HepG2 (cell line): ENCODE results near the gene SFI1. TPM values are rescaled to one million over a fixed set of nuclear protein-coding genes. Genes with fewer than 3 reads are reported as not detected.

Source experiments
- ATAC-seq: fragments of 200-7000 bp; cut with Tn5 transposase; 3 replicates; pipeline ENCODE4 v1.9.1; 2020; ENCODE audit warnings: mild to moderate bottlenecking, moderate library complexity
- BruUV-seq: library from RNA; stranded (reverse); fragments of 400-500 nt; replicated peaks from 2 replicates; lab custom pipeline; 2021; lab: Mats Ljungman, UMichigan
- CTCF ChIA-PET: fragments of 300-600 bp; formaldehyde crosslinking; extraction: SDS; loops from one replicate; lab custom pipeline; 2021; ENCODE audit warnings: low total read pairs, inconsistent platforms, low intra/inter-chr PET ratio; lab: Yijun Ruan, JAX
- POLR2A ChIA-PET: fragments of 350-600 bp; sonication (Branson Sonifier 250); formaldehyde crosslinking; loops from one replicate; lab custom pipeline; 2020; ENCODE audit warnings: antibody characterized with exemption, inconsistent platforms; lab: Yijun Ruan, JAX
- DNase-seq: peaks from one replicate; pipeline ENCODE4 v3.0.0-alpha.2; 2015; ENCODE audit warnings: low spot score
- FAIRE-seq: peaks from 3 replicates; lab custom pipeline; 2011; peaks lifted over from hg19 to GRCh38; lab: Jason Lieb, UNC
- H2AFZ ChIP-seq: one replicate; pipeline ENCODE4 v1.6.1; 2011; ENCODE audit warnings: low read length, inconsistent platforms
- H3K27ac ChIP-seq: fragments of 300-600 bp; 3 replicates; pipeline ENCODE4 v1.8.0; 2011; ENCODE audit warnings: mixed run types, mild to moderate bottlenecking, mixed read lengths, low read length, inconsistent platforms; ENCODE audit not compliant: insufficient read depth; ENCODE audit errors: extremely low read length
- H3K27me3 ChIP-seq, 2 experiments: fragments of 200-600 bp in 1 of 2; 2 replicates in 1 of 2; 3 replicates in 1 of 2; pipeline versions ENCODE4 v1.6.0 to v1.8.0; 2011; ENCODE audit warnings: low read length in 2 of 2, mild to moderate bottlenecking in 2 of 2, moderate library complexity in 2 of 2, inconsistent platforms in 1 of 2; ENCODE audit not compliant: insufficient read depth in 2 of 2, control insufficient read depth in 1 of 2
- H3K36me3 ChIP-seq, 2 experiments: fragments of 200-600 bp in 1 of 2; replicated peaks in 1 of 2; 2 replicates in 1 of 2; 3 replicates in 1 of 2; pipeline versions ENCODE4 v1.5.1 to v1.8.0; 2011; ENCODE audit warnings: low read length in 2 of 2, inconsistent platforms in 1 of 2; ENCODE audit not compliant: insufficient read depth in 2 of 2, control insufficient read depth in 1 of 2
- H3K4me1 ChIP-seq: 2 replicates; pipeline ENCODE4 v1.5.1; 2012; ENCODE audit warnings: low read length, inconsistent platforms; ENCODE audit not compliant: insufficient read depth
- H3K4me2 ChIP-seq: 2 replicates; pipeline ENCODE4 v1.6.0; 2011; ENCODE audit warnings: low read depth, low read length, inconsistent platforms
- H3K4me3 ChIP-seq, 3 experiments: fragments of 200-600 bp in 1 of 3; sonication (generic), shearing (Covaris generic) in 1 of 3; replicated peaks in 1 of 3; 2 replicates each; pipeline ENCODE4 v1.5.1; 2011 to 2016; ENCODE audit warnings: low read length in 3 of 3, inconsistent platforms in 2 of 3, low read depth in 2 of 3, mild to moderate bottlenecking in 2 of 3, control low read depth in 1 of 3, mixed read lengths in 1 of 3; ENCODE audit not compliant: insufficient read depth in 1 of 3
- H3K79me2 ChIP-seq: one replicate; pipeline ENCODE4 v1.6.1; 2011; ENCODE audit warnings: low read length, inconsistent platforms; ENCODE audit not compliant: insufficient read depth
- H3K9ac ChIP-seq: 2 replicates; pipeline ENCODE4 v1.6.0; 2011; ENCODE audit warnings: mild to moderate bottlenecking, low read depth, low read length, inconsistent platforms; ENCODE audit not compliant: insufficient read depth
- H3K9me3 ChIP-seq: 2 replicates; pipeline ENCODE4 v1.5.1; 2012; ENCODE audit warnings: mild to moderate bottlenecking, low read length
- H4K20me1 ChIP-seq: 2 replicates; pipeline ENCODE4 v1.6.0; 2011; ENCODE audit warnings: inconsistent platforms, mild to moderate bottlenecking, low read length, moderate library complexity; ENCODE audit not compliant: insufficient read depth
- FIP1L1 ChIP-seq: fragments of 200-400 bp; formaldehyde crosslinking; IDR thresholded peaks from 2 replicates; pipeline ENCODE4 v1.6.1; 2018; ENCODE audit warnings: low read depth, mild to moderate bottlenecking, low read length, moderate library complexity, borderline replicate concordance; ENCODE audit not compliant: insufficient read depth
- IKZF1 ChIP-seq: fragments of 450-650 bp; IDR thresholded peaks from 2 replicates; pipeline ENCODE4 v1.7.1; 2016
- KAT2B ChIP-seq: fragments of 150-350 bp; IDR thresholded peaks from 2 replicates; pipeline ENCODE4 v1.6.1; 2014; ENCODE audit warnings: low read depth, low read length, borderline replicate concordance
- KLF16 ChIP-seq, 2 experiments: sonication (generic) in 1 of 2; formaldehyde crosslinking in 1 of 2; IDR thresholded peaks; 2 replicates each; pipeline versions ENCODE4 v1.6.1 to v1.8.0; 2016 to 2023; ENCODE audit warnings: missing genetic modification reagents in 2 of 2, missing compliant biosample characterization in 1 of 2
- KLF9 ChIP-seq: IDR thresholded peaks from 2 replicates; pipeline ENCODE4 v1.6.1; 2016; ENCODE audit warnings: low read depth
- MAFF ChIP-seq: IDR thresholded peaks from 2 replicates; pipeline ENCODE4 v1.6.1; 2011; ENCODE audit warnings: low read depth, low read length, improper control_type of control experiment
- MAFK ChIP-seq, 2 experiments: IDR thresholded peaks in 1 of 2; conservative IDR thresholded peaks in 1 of 2; 2 replicates each; pipeline ENCODE4 v1.6.1; 2011; ENCODE audit warnings: improper control_type of control experiment in 2 of 2, low read length in 2 of 2
- NFKBIZ ChIP-seq: IDR thresholded peaks from 2 replicates; pipeline ENCODE4 v1.6.1; 2018; ENCODE audit warnings: missing genetic modification reagents, missing compliant biosample characterization
- SRY ChIP-seq: sonication (generic); formaldehyde crosslinking; IDR thresholded peaks from 2 replicates; pipeline ENCODE4 v1.8.0; 2022; ENCODE audit warnings: mild to moderate bottlenecking, missing genetic modification reagents
- TGIF2 ChIP-seq: IDR thresholded peaks from 2 replicates; pipeline ENCODE4 v1.6.1; 2016; ENCODE audit warnings: control low read depth, missing compliant biosample characterization
- ZFP36L2 ChIP-seq: sonication (generic); formaldehyde crosslinking; IDR thresholded peaks from 2 replicates; pipeline ENCODE4 v1.4.0; 2020; ENCODE audit warnings: missing genetic modification reagents
- ZNF251 ChIP-seq: sonication (generic); formaldehyde crosslinking; IDR thresholded peaks from 2 replicates; pipeline ENCODE4 v1.9.0; 2021; ENCODE audit warnings: mild to moderate bottlenecking, missing genetic modification reagents
- ZNF253 ChIP-seq: sonication (generic); formaldehyde crosslinking; IDR thresholded peaks from 2 replicates; pipeline ENCODE4 v1.8.0; 2022; ENCODE audit warnings: mild to moderate bottlenecking, missing genetic modification reagents, borderline replicate concordance
- ZNF329 ChIP-seq: sonication (generic); formaldehyde crosslinking; IDR thresholded peaks from 2 replicates; pipeline ENCODE4 v1.9.0; 2021; ENCODE audit warnings: low read depth, mild to moderate bottlenecking, missing genetic modification reagents
- ZNF564 ChIP-seq: sonication (generic); formaldehyde crosslinking; IDR thresholded peaks from 2 replicates; pipeline ENCODE4 v1.8.1; 2023; ENCODE audit warnings: mild to moderate bottlenecking, missing genetic modification reagents
- ZNF572 ChIP-seq: sonication (generic); formaldehyde crosslinking; IDR thresholded peaks from 2 replicates; pipeline ENCODE4 v1.5.1; 2020; ENCODE audit warnings: mild to moderate bottlenecking, missing genetic modification reagents
- ZNF878 ChIP-seq: sonication (generic); formaldehyde crosslinking; IDR thresholded peaks from 2 replicates; pipeline ENCODE4 v1.8.1; 2023; ENCODE audit warnings: mild to moderate bottlenecking, missing genetic modification reagents, moderate library complexity
- ZSCAN21 ChIP-seq: sonication (generic); formaldehyde crosslinking; IDR thresholded peaks from 2 replicates; pipeline ENCODE4 v1.8.0; 2022; ENCODE audit warnings: mild to moderate bottlenecking, missing genetic modification reagents, moderate library complexity, borderline replicate concordance
- WGBS: methylation state at CpG from one replicate; pipeline ENCODE4 v1.1.6; 2017; ENCODE audit warnings: low lambda C conversion rate; 5-methylcytosine and 5-hydroxymethylcytosine counted together
- in situ Hi-C: cut with HindIII; loops from 2 replicates; pipeline ENCODE4 v1.10.0; 2017; ENCODE audit warnings: low pct_unique_long_range_greater_than_20kb; ENCODE audit not compliant: extremely low pct_ligation_motif_present
- intact Hi-C: fragments of 100-400 bp; cut with micrococcal nuclease; formaldehyde crosslinking; loops from one replicate; pipeline ENCODE4 v1.10.0; 2022; ENCODE audit not compliant: unreplicated experiment
- polyA plus RNA-seq, 8 experiments: library from polyadenylated mRNA; depleted of rRNA in 3 of 8; stranded (reverse) in 7 of 8; unstranded in 1 of 8; fragments of >200 nt; fragmentation: Illumina TruSeq in 4 of 8; extraction: Trizol in 4 of 8; gene quantifications; 2 replicates each; pipeline versions ENCODE4 v1.2.1 to v1.2.3, GENCODE V29; 2011 to 2016; ENCODE audit warnings: low read depth in 4 of 8, missing spikeins in 1 of 8, mixed read lengths in 1 of 8; ENCODE audit not compliant: insufficient read depth in 1 of 8
- total RNA-seq, 5 experiments: library from RNA; depleted of rRNA; stranded (reverse); fragments of >200 nt; fragmentation: Illumina TruSeq; extraction: Trizol; gene quantifications; 2 replicates each; pipeline ENCODE4 v1.2.3, GENCODE V29; 2016; ENCODE audit warnings: low read depth in 1 of 5
- TF ChIP-seq, protein P1 (sequence below): IDR thresholded peaks from 2 replicates; pipeline ENCODE4 v1.6.1; 2016; ENCODE audit warnings: mild to moderate bottlenecking
- TF ChIP-seq, protein P2 (sequence below): sonication (generic); formaldehyde crosslinking; IDR thresholded peaks from 2 replicates; pipeline ENCODE4 v1.9.0; 2021; ENCODE audit warnings: missing genetic modification reagents, borderline replicate concordance

Gene SFI1
- total and polyA plus RNA-seq, 2 of the 13 experiments (the other 11 are each of a cell fraction or from before 2014, with no cell fraction given) = 20.5 to 40.1 TPM

DNA sequence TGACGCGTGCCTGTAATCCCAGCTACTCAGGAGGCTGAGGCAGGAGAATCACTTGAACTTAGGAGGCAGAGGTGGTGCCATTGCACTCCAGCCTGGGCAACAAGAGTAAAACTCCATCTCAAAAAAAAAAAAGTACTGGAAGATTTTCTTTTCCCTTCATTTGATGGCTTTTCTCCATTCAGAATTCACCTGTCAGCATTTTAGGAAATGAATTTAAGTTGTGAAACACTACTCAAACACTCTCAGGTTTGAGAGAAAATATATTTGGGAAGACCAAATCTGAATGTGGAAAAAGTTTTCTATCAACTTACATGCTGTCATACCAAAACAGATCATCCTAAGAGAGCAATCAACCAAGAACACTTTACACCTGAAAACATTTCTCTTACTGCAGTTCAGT lies 9.4 kb upstream of the SFI1 start (continued):
- TF ChIP-seq ZNF251 (CRISPR knock-in tag) = no peak
- peak; percentile 36 to 72; a peak in 3 of 4 replicates for TF ChIP-seq MAFK (conservative IDR thresholded peaks at IDR 0.05 in 1 of 2, IDR thresholded peaks at IDR 0.05 in 1 of 2; ENCODE audit: low read length in 2 of 2)
- no peak for TF ChIP-seq KLF9 (CRISPR knock-in tag)
- no peak for TF ChIP-seq ZNF572 (CRISPR knock-in tag)
- TF ChIP-seq, protein P1, sequence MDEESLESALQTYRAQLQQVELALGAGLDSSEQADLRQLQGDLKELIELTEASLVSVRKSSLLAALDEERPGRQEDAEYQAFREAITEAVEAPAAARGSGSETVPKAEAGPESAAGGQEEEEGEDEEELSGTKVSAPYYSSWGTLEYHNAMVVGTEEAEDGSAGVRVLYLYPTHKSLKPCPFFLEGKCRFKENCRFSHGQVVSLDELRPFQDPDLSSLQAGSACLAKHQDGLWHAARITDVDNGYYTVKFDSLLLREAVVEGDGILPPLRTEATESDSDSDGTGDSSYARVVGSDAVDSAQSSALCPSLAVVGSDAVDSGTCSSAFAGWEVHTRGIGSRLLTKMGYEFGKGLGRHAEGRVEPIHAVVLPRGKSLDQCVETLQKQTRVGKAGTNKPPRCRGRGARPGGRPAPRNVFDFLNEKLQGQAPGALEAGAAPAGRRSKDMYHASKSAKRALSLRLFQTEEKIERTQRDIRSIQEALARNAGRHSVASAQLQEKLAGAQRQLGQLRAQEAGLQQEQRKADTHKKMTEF (CRISPR knock-in tag) = no peak
- no peak for TF ChIP-seq NFKBIZ (CRISPR knock-in tag)
- peak; percentile 53 for TF ChIP-seq MAFF

DNA sequence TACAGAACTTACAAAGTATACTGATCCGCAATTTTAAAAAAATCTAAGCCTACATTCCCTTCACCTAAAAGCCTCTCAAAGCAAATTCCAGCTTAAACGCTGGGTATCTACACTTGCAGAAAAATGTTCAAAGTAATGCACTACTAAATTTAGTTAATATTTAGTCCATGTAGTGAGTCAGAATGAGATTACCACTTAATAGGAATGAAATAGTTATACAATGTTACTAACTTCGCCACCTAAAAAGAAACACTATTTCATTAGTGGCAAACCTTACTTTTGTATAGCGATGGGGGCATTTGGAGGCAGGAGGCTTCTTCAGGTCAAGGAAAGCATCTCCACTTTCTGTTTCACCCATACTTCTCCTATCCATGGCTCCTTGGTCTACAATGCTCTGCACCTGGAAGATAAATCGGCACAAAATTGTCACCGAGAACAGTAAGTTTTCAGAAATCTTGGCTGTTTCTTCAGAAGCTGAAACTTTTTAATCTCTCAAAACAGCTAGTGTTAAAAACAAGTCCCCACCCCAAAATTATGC lies 7.9 kb upstream of the SFI1 start:
- FAIRE-seq = peak; percentile 12
- ATAC-seq = no peak
- TSS peak; percentile 50 for BruUV-seq
- no peak for TF ChIP-seq ZSCAN21
- TF ChIP-seq TGIF2 (CRISPR knock-in tag) = no peak
- TF ChIP-seq, protein P2, sequence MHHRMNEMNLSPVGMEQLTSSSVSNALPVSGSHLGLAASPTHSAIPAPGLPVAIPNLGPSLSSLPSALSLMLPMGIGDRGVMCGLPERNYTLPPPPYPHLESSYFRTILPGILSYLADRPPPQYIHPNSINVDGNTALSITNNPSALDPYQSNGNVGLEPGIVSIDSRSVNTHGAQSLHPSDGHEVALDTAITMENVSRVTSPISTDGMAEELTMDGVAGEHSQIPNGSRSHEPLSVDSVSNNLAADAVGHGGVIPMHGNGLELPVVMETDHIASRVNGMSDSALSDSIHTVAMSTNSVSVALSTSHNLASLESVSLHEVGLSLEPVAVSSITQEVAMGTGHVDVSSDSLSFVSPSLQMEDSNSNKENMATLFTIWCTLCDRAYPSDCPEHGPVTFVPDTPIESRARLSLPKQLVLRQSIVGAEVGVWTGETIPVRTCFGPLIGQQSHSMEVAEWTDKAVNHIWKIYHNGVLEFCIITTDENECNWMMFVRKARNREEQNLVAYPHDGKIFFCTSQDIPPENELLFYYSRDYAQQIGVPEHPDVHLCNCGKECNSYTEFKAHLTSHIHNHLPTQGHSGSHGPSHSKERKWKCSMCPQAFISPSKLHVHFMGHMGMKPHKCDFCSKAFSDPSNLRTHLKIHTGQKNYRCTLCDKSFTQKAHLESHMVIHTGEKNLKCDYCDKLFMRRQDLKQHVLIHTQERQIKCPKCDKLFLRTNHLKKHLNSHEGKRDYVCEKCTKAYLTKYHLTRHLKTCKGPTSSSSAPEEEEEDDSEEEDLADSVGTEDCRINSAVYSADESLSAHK (CRISPR knock-in tag) = no peak
- no peak for TF ChIP-seq FIP1L1
- TF ChIP-seq IKZF1 = no peak
- TF ChIP-seq ZNF878 (CRISPR knock-in tag) = no peak
- TF ChIP-seq, protein P1 (CRISPR knock-in tag) = no peak
- no peak for TF ChIP-seq ZFP36L2 (CRISPR knock-in tag)
- no peak for TF ChIP-seq KAT2B
- TF ChIP-seq ZNF329 = no peak
- no peak for TF ChIP-seq ZNF564 (CRISPR knock-in tag)
- TF ChIP-seq SRY (CRISPR knock-in tag) = no peak
- no peak for TF ChIP-seq KLF16 (CRISPR knock-in tag; IDR thresholded peaks at IDR 0.05)
- TF ChIP-seq ZNF253 (CRISPR knock-in tag) = no peak

More for the DNA sequence above, 7.9 kb upstream of the SFI1 start:
- in situ Hi-C loops = no loop called here
- no peak for DNase-seq
- H4K20me1 ChIP-seq = no peaks in the 10 kb centered on the region
- H3K27me3 ChIP-seq = no peaks in the 10 kb centered on the region
- 70% methylated on average over 6 of the region's 6 CpGs for WGBS
- H3K79me2 ChIP-seq = peaks cover 40% of the 10 kb centered on the region
- peaks cover 46% of the 10 kb centered on the region for H3K4me1 ChIP-seq
- peak overlapping the region; percentile 77 for H3K4me2 ChIP-seq
- intact Hi-C loops = no loop called here
- ChIA-PET CTCF (no interaction called here), POLR2A (interaction anchor here (1.2 kb wide), 1 partner anchor 89 kb away, joined by 4 read pairs; the partner anchor contains the start of gene DRG1)
- no peaks in the 10 kb centered on the region for H3K9me3 ChIP-seq
- no peak overlapping the region for H2AFZ ChIP-seq
- peak overlapping the region; percentile 73 to 97 (median 79); a peak in 5 of 6 replicates for H3K4me3 ChIP-seq
- H3K27ac ChIP-seq = peak overlapping the region; percentile 89
- peak overlapping the region; percentile 92 for H3K9ac ChIP-seq
- H3K36me3 ChIP-seq = peaks cover 1 to 21% of the 10 kb centered on the region in 2 experiments; a peak in 4 of 5 replicates
